GM18498 (cell line): ENCODE results near the gene STAB2.

Experiments used
- ATAC-seq: cut with Tn5 transposase; IDR thresholded peaks from one replicate; pipeline ENCODE4 v1.9.1; 2021; ENCODE audit warnings: mild to moderate bottlenecking, moderate library complexity; ENCODE audit not compliant: unreplicated experiment

The STAB2 gene

DNA sequence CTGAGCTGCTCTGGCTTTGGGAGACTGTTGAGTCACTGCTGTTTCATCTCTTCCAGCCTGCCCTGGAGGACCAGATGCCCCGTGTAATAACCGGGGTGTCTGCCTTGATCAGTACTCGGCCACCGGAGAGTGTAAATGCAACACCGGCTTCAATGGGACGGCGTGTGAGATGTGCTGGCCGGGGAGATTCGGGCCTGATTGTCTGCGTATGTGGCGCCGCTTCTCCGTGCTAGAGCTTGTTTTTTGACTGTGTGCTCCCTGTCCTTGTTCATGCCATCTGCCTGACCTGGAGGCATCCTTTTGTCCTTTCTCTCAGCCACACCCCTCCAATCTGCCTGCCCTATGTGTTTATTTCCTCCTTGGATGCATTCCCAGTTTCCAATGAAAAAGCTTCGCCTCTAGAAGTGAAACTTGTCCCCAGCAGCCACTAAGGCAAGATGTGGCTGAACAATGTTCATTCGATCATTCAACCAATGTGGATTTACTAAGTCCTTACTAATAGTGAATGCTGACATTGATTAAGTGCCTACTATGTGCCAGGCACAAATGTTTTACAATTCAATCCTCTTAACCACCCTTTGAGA, 155.4 kb downstream of the STAB2 start:
- no peak for ATAC-seq

DNA sequence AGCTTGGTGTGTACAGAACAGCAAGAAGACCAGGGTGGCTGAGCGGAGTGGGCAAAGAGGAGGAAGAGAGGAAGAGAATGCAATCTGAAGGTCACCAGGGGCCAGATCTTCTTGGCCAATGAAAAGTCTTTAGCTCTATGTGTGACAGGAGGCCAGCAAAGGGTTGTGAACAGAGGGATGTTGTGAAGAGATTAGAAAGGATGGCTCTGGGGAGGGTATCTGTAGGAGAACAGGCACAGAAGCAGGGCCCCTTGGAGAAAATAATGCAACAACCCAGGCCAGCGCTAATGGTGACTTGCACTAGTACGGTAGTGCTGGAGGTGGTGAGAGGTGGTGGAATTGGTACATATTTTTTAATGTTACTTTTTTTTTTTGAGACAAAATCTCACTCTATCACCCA, 156.7 kb downstream of the STAB2 start:
- no peak for ATAC-seq

DNA sequence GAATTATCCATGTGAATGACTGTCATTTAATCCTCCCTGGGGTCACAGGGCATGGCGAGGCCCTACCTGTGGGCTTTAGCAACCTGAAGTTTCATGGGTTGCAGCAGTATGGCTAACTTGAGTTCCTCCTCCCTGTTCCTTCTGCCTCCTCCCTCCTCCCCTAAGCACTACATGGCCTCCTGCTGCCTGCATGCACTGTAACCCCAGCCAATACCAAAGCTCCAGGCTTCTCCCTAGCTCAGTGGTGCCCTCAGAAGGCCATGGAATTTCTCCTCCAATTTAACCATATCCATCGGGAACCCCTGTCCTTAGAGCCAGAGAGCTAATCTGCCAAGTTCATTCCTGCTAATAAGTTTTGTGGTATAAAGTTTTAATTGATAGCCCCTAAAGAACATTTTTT, 158.9 kb downstream of the STAB2 start:
- ATAC-seq, result no peak

DNA sequence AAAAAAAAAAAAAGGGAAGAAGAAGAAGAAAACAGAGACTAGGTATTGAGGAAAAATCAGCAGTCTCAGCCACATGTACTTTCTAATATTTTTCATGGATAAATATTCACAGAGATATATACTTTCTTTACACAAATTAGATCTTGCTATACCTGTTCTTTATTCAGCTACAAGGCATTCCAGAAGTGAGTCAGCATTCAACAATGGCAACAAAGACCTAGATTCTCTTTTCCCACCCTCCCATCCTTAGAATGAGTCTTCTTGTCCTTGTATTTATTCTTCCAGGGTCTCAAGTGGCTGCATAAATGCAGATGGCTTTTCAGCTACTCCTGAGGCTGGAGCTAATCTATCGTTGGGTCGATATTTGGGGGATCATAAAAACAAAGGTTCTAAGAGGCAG, 160.9 kb downstream of the STAB2 start:
- ATAC-seq, result no peak

GRCh38 chr12:103748875-103749274, 161.8 kb downstream of the STAB2 start:
- no peak for ATAC-seq

- no peak for ATAC-seq
Measured at GRCh38 chr12:103751171-103751570, 164.1 kb downstream of the STAB2 start.

- no peak for ATAC-seq
Measured at GRCh38 chr12:103751600-103751999, 164.5 kb downstream of the STAB2 start.

GRCh38 chr12:103755425-103755824, 168.4 kb downstream of the STAB2 start:
- ATAC-seq, result no peak

DNA sequence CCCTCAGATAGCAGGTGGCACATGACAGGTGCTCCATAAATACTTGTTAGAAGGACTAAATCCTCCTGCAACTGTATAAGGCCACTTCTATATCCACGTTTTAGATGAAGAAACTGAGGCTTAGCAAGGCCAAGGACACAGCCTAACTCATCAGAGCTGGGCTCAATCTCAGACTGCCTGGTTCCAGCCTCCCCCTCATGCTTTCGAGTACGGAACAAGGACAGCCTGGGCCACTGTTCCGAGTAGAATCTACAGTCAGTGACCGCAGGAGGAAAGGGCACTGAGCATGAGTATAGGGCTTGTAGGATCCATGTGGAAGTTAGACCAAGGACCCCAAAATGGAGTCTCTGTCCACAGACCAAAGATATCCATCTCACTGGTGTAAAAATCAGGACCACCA, 169.4 kb downstream of the STAB2 start:
- ATAC-seq, result no peak

- no peak for ATAC-seq
Measured at GRCh38 chr12:103757248-103757647, 170.2 kb downstream of the STAB2 start.

- ATAC-seq, result no peak
Measured at GRCh38 chr12:103758310-103759089, 171.4 kb downstream of the STAB2 start.

DNA sequence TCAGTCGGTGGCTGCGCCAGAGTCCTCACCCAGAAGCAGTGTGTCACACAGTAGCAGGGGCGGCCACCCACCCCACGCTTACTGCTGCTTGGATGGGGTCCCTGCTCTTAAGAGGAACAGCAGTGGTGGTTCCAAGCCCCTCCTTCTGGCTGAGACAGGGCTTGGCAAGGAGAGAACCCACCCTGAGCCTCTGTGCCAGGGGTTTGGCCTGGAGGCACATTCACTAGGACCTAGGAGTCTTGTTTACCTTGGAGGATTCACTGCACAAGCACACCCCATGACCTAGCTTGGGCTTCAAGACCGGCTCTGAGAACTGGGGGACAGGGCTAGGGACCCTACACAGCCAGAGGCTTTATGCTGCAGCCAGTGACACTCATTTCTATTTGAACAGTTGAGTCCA, 175.4 kb downstream of the STAB2 start:
- no peak for ATAC-seq

DNA sequence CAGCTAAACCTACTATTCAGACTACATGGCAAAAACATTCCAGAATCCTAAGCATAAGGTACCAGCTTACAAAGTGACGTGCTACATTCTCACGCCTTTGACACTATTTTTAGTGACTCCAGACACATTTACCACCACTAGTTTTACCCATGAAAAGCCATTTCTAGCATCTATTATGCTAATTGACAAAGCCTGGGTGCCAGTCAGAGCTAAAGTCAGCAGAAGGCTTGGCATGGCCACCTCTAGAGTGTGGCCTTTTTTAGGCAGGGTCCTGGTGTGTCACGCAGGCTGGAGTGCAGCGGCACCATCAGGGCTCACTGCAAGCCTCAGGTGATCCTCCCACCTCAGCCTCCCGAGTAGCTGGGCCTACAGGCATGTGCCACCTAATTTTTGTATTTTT, 178.2 kb downstream of the STAB2 start:
- ATAC-seq, result no peak

DNA sequence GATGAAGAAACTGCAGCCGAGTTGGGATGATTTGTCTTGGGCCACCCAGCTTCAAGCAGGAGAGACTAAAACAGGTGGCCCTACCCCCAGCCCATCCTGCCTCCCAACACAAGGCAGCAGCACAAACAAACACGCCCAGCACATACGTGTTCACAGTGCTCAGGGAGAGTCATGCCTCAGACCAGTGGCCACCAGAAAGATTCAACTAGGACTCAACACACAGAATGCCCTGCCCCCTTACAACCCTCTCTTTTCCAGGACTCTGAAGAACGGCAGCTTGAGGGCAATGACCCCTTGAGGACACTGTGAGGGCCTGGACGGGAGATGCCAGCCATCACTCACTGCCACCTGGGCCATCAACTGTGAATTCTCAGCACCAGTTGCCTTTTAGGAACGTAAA, 179.0 kb downstream of the STAB2 start:
- no peak for ATAC-seq

DNA sequence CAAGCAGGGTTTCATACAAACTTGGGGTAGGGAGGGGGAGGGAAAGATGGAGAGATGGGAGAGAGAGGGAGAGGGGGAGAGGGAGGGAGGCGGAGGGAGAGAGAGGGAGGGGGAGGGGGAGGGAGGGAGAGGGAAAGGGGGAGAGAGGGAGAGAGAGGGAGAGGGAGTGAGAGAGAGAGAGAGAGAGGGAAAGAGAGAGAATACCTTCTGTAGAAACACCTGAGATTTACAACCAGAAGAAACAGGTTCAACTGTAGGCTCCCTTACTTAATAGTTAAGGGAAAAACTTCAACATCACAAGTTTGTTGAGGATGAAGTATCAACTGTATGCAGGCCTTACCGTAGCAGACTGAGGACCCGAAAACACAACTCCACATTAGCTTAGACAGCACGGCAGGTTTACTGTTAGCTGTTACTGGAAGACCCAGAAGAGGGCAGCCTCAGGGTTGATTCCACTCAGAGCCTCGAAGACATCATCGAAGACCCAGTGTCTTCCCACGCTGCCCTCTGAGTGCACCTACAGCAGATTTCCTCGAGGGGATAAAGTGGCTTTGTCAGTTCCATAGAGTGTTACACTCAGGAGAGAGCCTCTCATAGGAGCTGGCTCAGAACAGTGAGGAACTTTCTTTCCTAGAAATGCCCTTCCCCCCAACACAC, 181.5 kb downstream of the STAB2 start:
- no peak for ATAC-seq

DNA sequence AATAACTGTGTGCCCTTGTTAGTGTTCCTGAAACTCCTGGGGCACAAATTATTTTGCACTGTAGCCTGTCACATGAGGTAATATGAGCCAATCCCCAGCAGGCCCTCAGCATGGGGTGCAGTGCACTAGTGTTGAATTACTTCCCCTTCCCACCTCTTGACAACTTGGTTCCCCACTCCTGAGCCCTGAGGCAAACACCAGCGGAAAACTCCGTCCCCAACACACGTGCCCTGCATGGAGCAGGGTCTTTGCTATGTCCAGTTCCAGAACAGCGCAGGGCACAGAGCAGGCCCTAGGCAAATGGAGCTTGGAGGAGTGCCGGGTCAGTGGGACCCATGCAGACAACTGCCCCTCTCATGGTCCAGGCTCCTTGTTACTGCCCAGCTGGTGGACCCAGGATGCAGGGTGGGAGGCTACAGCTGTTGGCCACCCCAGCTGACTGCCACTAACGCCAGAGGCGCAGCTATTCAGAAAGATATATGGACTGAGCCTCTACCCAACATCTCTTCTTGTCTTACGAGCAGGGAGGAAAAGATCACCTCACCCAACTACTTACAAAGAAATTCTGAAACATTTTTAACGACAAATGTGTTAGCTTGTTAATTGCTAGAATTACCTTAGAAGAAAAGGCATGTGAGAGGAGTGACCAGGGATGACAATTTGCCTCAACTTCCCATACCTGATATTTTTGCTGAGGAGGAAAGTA, 182.3 kb downstream of the STAB2 start:
- ATAC-seq, result no peak

- no peak for ATAC-seq
Measured at GRCh38 chr12:103771466-103771865, 184.4 kb downstream of the STAB2 start.

- ATAC-seq, result no peak
Measured at GRCh38 chr12:103772367-103773108, 185.5 kb downstream of the STAB2 start.

DNA sequence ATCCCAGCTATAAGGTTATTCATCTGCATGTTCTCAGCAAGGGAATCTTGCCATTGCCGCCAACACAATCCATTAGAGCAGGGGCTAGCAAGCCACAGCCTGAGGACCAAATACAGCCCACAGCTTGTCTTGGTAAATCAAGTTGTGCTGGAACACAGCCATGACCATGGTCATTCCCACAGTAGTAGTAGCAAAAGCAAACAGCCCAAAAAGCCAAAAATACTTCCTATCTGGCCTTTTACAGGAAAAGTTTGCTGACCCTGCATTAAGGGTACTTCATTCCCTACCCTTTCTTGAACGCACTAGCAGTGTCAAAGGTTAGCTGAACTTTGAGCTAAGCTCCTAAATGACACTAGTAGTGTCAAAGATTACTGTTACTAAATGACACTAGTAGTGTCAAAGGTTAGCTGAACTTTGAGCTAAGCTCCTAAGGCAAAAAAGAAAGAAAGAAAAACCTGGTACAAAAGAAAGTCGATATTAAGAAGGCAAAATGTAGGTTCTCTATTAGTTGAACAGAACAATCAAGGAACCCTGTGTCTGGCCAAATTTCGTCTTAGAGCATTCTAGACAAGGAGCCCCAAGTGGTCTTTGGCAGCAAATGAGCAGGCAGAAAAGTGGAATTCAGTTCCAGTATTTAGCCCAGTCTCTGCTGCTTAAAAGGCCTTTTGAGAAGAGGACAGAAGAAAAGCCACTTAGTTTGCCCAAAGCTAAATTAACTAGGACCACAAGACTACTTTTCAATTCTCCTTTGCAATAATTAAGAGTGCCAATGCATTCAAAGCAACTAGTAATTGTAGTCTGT, 186.2 kb downstream of the STAB2 start:
- ATAC-seq, result no peak

GRCh38 chr12:103774977-103775560, 188.0 kb downstream of the STAB2 start:
- no peak for ATAC-seq
